Gastrocnemius medialis (tissue), 4 donors: Measurements from ENCODE around the gene ZNRD2. TPM values are rescaled to one million over a fixed set of nuclear protein-coding genes. Genes with fewer than 3 reads are reported as not detected.

Source experiments
- ATAC-seq, 2 donors: fragments of 150-250 bp; one replicate each; pipeline ENCODE4 v1.9.1; 2016
- DNase-seq, 2 donors: peaks; one replicate each; pipeline ENCODE4 v3.0.0-alpha.2; 2019
- H3K27ac ChIP-seq, 4 donors: fragments of 200-600 bp; sonication (generic); 1 replicate in 1 of 4; 2 replicates in 3 of 4; pipeline ENCODE4 v1.5.1; 2016 to 2018; ENCODE audit warnings: mild to moderate bottlenecking in 2 of 4, moderate library complexity in 1 of 4
- H3K27me3 ChIP-seq, 3 donors: fragments of 200-600 bp; sonication (generic) in 2 of 3; 1 replicate in 1 of 3; 2 replicates in 2 of 3; pipeline versions ENCODE4 v1.5.1 to v1.6.0; 2016 to 2019; ENCODE audit warnings: mild to moderate bottlenecking in 1 of 3, moderate library complexity in 1 of 3
- H3K36me3 ChIP-seq, 2 donors: fragments of 200-600 bp; sonication (generic) in 1 of 2; one replicate each; pipeline ENCODE4 v1.5.1; 2017 to 2018
- H3K4me1 ChIP-seq, 2 donors: fragments of 200-600 bp; sonication (generic) in 1 of 2; one replicate each; pipeline ENCODE4 v1.5.1; 2016 to 2017; ENCODE audit warnings: mild to moderate bottlenecking in 2 of 2
- H3K4me3 ChIP-seq, 4 donors: fragments of 200-600 bp; sonication (generic) in 3 of 4; 1 replicate in 1 of 4; 2 replicates in 3 of 4; pipeline ENCODE4 v1.5.1; 2016 to 2019; ENCODE audit warnings: mild to moderate bottlenecking in 2 of 4
- H3K9me3 ChIP-seq, 3 donors: fragments of 200-600 bp; sonication (generic) in 2 of 3; 1 replicate in 1 of 3; 2 replicates in 2 of 3; pipeline ENCODE4 v1.5.1; 2016 to 2019
- POLR2A ChIP-seq, 2 donors: fragments of 450-650 bp; IDR thresholded peaks; one replicate each; pipeline ENCODE4 v1.6.1; 2017; ENCODE audit warnings: antibody characterized with exemption in 2 of 2, mild to moderate bottlenecking in 2 of 2, moderate library complexity in 2 of 2
- in situ Hi-C, 4 donors: fragments of 200-750 bp; cut with MboI; loops; one replicate each; pipeline versions ENCODE4 v1.15.0 to v1.8.0; 2017; ENCODE audit warnings: low sequenced_read_pairs in 4 of 4
- intact Hi-C: fragments of 100-400 bp; cut with DNase I; formaldehyde crosslinking; loops from one replicate; pipeline ENCODE4 v1.15.1; 2023; ENCODE audit warnings: low total_unique reads
- total RNA-seq, 4 donors: library from RNA; depleted of rRNA; stranded (reverse); fragments of >200 nt; gene quantifications; one replicate each; pipeline versions ENCODE4 v1.1.0 to v1.2.3, GENCODE V29; 2016
- TF ChIP-seq, protein P1 (sequence below), 5 experiments: fragments of 450-650 bp in 3 of 5; fragments of 200-600 bp in 2 of 5; sonication (generic) in 2 of 5; IDR thresholded peaks in 4 of 5; conservative IDR thresholded peaks in 1 of 5; 1 replicate in 4 of 5; 2 replicates in 1 of 5; pipeline ENCODE4 v1.5.1; 2016 to 2019; ENCODE audit warnings: antibody characterized with exemption in 5 of 5, mild to moderate bottlenecking in 3 of 5, moderate library complexity in 3 of 5

Gene ZNRD2
- total RNA-seq, 4 donors from 2014 or later, result 54.7 to 99.4 (median 75.3) TPM

DNA sequence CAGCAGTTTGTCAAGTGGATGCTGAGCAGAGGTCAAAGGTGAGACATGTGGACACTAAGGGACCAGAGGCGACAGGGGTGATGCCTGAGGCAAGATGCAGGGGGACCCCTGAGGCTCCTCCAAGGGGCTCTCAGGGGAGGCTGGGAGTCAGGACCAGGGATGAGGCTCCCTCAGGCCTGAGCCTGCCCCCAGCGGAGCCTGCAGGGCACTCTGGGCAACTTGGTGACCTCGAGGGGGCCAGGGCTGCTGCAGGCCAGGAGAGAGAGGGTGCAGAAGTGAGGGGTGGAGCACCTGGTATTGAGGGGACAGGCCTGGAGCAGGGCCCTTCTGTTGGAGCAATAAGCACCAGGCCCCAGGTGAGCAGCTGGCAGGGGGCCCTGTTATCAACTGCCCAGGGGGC lies 11.7 kb downstream of the ZNRD2 start:
- peaks cover 0 to 60% of the 10 kb centered on the region in 2 donors for H3K36me3 ChIP-seq
- intact Hi-C loops, result no loop called here
- ATAC-seq, result no peak

GRCh38 chr11:65583589-65583988 lies 13.3 kb downstream of the ZNRD2 start:
- peaks cover 51 to 54% of the 10 kb centered on the region in 2 donors for H3K4me1 ChIP-seq
- DNase-seq, result no peak
- H3K36me3 ChIP-seq, result peaks cover 0 to 60% of the 10 kb centered on the region in 2 donors
- no peak overlapping the region for H3K4me3 ChIP-seq
- no peak for ATAC-seq
- no peaks in the 10 kb centered on the region for H3K27me3 ChIP-seq
- in situ Hi-C loops, result no loop called here
- H3K9me3 ChIP-seq, result no peaks in the 10 kb centered on the region
- no peak for TF ChIP-seq POLR2A (IDR thresholded peaks at IDR 0.05)
- TF ChIP-seq, protein P1, sequence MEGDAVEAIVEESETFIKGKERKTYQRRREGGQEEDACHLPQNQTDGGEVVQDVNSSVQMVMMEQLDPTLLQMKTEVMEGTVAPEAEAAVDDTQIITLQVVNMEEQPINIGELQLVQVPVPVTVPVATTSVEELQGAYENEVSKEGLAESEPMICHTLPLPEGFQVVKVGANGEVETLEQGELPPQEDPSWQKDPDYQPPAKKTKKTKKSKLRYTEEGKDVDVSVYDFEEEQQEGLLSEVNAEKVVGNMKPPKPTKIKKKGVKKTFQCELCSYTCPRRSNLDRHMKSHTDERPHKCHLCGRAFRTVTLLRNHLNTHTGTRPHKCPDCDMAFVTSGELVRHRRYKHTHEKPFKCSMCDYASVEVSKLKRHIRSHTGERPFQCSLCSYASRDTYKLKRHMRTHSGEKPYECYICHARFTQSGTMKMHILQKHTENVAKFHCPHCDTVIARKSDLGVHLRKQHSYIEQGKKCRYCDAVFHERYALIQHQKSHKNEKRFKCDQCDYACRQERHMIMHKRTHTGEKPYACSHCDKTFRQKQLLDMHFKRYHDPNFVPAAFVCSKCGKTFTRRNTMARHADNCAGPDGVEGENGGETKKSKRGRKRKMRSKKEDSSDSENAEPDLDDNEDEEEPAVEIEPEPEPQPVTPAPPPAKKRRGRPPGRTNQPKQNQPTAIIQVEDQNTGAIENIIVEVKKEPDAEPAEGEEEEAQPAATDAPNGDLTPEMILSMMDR (IDR thresholded peaks at IDR 0.05 in 4 of 5, conservative IDR thresholded peaks at IDR 0.05 in 1 of 5), result no peak
- peak overlapping the region; percentile 100 for H3K27ac ChIP-seq
- intact Hi-C loops, result no loop called here

More for the DNA sequence above, 11.7 kb downstream of the ZNRD2 start:
- DNase-seq, result no peak
- H3K4me1 ChIP-seq, result peaks cover 51 to 54% of the 10 kb centered on the region in 2 donors
- peak overlapping the region; percentile 100 for H3K27ac ChIP-seq
- TF ChIP-seq, protein P1 (IDR thresholded peaks at IDR 0.05 in 4 of 5, conservative IDR thresholded peaks at IDR 0.05 in 1 of 5), result no peak
- no peak for TF ChIP-seq POLR2A (IDR thresholded peaks at IDR 0.05)
- H3K4me3 ChIP-seq, result no peak overlapping the region
- no peaks in the 10 kb centered on the region for H3K27me3 ChIP-seq
- in situ Hi-C loops, result no loop called here
- no peaks in the 10 kb centered on the region for H3K9me3 ChIP-seq

DNA sequence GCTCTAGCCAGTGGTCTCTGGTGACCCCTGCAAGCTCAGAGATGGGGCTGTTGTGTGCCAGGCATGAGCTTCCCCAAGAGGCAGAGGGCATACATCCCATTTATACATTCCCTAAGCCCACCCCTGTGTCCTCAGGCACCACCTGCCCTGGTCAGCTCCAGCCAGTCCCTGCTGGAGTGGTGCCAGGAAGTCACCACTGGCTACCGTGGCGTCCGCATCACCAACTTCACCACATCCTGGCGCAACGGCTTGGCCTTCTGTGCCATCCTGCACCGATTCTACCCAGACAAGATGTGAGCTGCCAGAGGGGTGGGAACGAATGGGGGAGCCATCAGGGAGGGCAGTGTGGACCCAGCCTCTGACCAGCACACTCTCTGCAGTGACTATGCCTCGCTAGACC lies 13.8 kb downstream of the ZNRD2 start:
- ATAC-seq (no peak), DNase-seq (no peak)
- TF ChIP-seq, protein P1 (IDR thresholded peaks at IDR 0.05 in 4 of 5, conservative IDR thresholded peaks at IDR 0.05 in 1 of 5), result no peak
- no peak for TF ChIP-seq POLR2A (IDR thresholded peaks at IDR 0.05)
- intact Hi-C loops (no loop called here), in situ Hi-C loops (no loop called here)
- H3K4me1 ChIP-seq, result peaks cover 51 to 54% of the 10 kb centered on the region in 2 donors
- peaks cover 0 to 60% of the 10 kb centered on the region in 2 donors for H3K36me3 ChIP-seq
- H3K27me3 ChIP-seq, result no peaks in the 10 kb centered on the region
- peak overlapping the region; percentile 100 for H3K27ac ChIP-seq
- no peak overlapping the region for H3K4me3 ChIP-seq
- H3K9me3 ChIP-seq, result no peaks in the 10 kb centered on the region

DNA sequence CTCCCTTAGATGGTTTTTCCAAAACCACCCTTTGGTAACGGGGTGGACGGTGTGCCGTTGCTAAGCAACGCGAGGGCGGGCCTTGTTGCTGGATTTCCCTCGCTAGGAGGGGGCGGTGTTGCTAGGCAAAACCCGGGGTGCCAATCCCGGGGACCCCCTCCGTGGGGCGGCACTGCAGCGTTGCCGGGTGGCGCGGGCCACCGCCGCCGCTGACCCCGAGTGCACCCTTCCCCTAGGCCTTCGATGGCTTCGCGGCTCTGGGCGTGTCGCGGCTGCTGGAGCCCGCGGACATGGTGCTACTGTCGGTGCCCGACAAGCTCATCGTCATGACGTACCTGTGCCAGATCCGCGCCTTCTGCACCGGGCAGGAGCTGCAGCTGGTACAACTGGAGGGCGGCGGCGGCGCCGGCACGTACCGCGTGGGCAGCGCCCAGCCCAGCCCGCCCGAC lies 14.5 kb downstream of the ZNRD2 start:
- Histone ChIP-seq H3K4me1 (peaks cover 56% of the 10 kb centered on the region in 2 donors), H3K36me3 (peaks cover 0 to 58% of the 10 kb centered on the region in 2 donors), H3K9me3 (no peaks in the 10 kb centered on the region), H3K4me3 (no peak overlapping the region), H3K27ac (peak overlapping the region; percentile 100), H3K27me3 (no peaks in the 10 kb centered on the region)
- no peak for ATAC-seq
- intact Hi-C loops (no loop called here), in situ Hi-C loops (no loop called here)
- DNase-seq, result no peak
- TF ChIP-seq POLR2A (IDR thresholded peaks at IDR 0.05), result no peak
- TF ChIP-seq, protein P1 (IDR thresholded peaks at IDR 0.05 in 4 of 5, conservative IDR thresholded peaks at IDR 0.05 in 1 of 5), result no peak
